Sigmoid colon (tissue), 7 donors: ENCODE data around the gene ITGAD. TPM values are rescaled to one million over a fixed set of nuclear protein-coding genes. Genes with fewer than 3 reads are reported as not detected.

ENCODE experiments used
- DNase-seq: peaks from one replicate; pipeline ENCODE4 v3.0.0-alpha.2; 2019
- H3K27ac ChIP-seq, 4 donors: fragments of 200-600 bp; sonication (generic); one replicate each; pipeline ENCODE4 v1.5.1; 2016 to 2019; ENCODE audit warnings: mild to moderate bottlenecking in 1 of 4
- H3K27me3 ChIP-seq, 3 donors: fragments of 200-600 bp; sonication (generic); one replicate each; pipeline ENCODE4 v1.5.1; 2019; ENCODE audit warnings: mild to moderate bottlenecking in 1 of 3
- H3K36me3 ChIP-seq, 4 donors: fragments of 200-600 bp; sonication (generic); one replicate each; pipeline ENCODE4 v1.5.1; 2016 to 2019
- H3K4me1 ChIP-seq, 4 donors: fragments of 200-600 bp; sonication (generic); one replicate each; pipeline ENCODE4 v1.5.1; 2017 to 2019
- H3K4me3 ChIP-seq, 4 donors: fragments of 200-600 bp; sonication (generic); one replicate each; pipeline ENCODE4 v1.5.1; 2017 to 2019; ENCODE audit warnings: mild to moderate bottlenecking in 2 of 4, moderate library complexity in 1 of 4
- H3K9me3 ChIP-seq, 4 donors: fragments of 200-600 bp in 3 of 4; sonication (generic) in 3 of 4; one replicate each; pipeline versions ENCODE4 v1.5.1 to v1.6.1; 2013 to 2019
- CTCF ChIP-seq, 4 experiments: fragments of 450-650 bp in 3 of 4; fragments of 200-600 bp in 1 of 4; IDR thresholded peaks; one replicate each; pipeline ENCODE4 v1.5.1; 2016 to 2019; ENCODE audit warnings: antibody characterized with exemption in 4 of 4, mild to moderate bottlenecking in 3 of 4, moderate library complexity in 2 of 4
- EP300 ChIP-seq, 4 donors: sonication (generic); formaldehyde crosslinking; IDR thresholded peaks; one replicate each; pipeline ENCODE4 v1.6.1; 2017; ENCODE audit warnings: antibody characterized with exemption in 4 of 4
- POLR2A ChIP-seq, 2 donors: fragments of 450-650 bp; IDR thresholded peaks; one replicate each; pipeline ENCODE4 v1.6.1; 2016; ENCODE audit warnings: antibody characterized with exemption in 2 of 2, mild to moderate bottlenecking in 2 of 2, moderate library complexity in 2 of 2
- POLR2AphosphoS5 ChIP-seq, 4 donors: sonication (generic); formaldehyde crosslinking; IDR thresholded peaks; one replicate each; pipeline ENCODE4 v1.6.1; 2017; ENCODE audit warnings: antibody characterized with exemption in 4 of 4
- WGBS, 2 donors: extraction: QIAGEN DNeasy Blood & Tissue Kit; methylation state at CpG; one replicate each; pipeline ENCODE4 v1.1.7; 2013; 5-methylcytosine and 5-hydroxymethylcytosine counted together
- intact Hi-C: fragments of 100-400 bp; cut with DNase I; formaldehyde crosslinking; loops from one replicate; pipeline ENCODE4 v1.15.1; 2023
- polyA plus RNA-seq, 3 donors: library from polyadenylated mRNA; stranded (reverse); fragments of 200-250 nt; gene quantifications; one replicate each; pipeline ENCODE4 v1.2.3, GENCODE V29; 2013
- total RNA-seq, 4 donors: library from RNA; depleted of rRNA; stranded (reverse); fragments of >200 nt; gene quantifications; one replicate each; pipeline ENCODE4 v1.1.0, GENCODE V29; 2016
- donor health status: healthy with polysubstance abuse.
- donor health status: Bipolar disorder and iron deficiency.
- donor health status: healthy.

Gene ITGAD
- total and polyA plus RNA-seq, 7 donors, result 0.22 TPM; not detected in 6

GRCh38 chr16:31459687-31460581 is 66.8 kb downstream of the ITGAD start:
- 2 to 4% methylated on average over 61 of the region's 61 CpGs for WGBS, 2 donors
- Histone ChIP-seq H3K27me3 (no peaks in the 10 kb centered on the region), H3K4me1 (peaks cover 0 to 45% (median 40%) of the 10 kb centered on the region in 4 donors), H3K36me3 (peaks cover 4 to 32% (median 17%) of the 10 kb centered on the region in 4 donors), H3K9me3 (no peaks in the 10 kb centered on the region), H3K4me3 (peak overlapping the region; percentile 68 to 92 (median 76)), H3K27ac (peak overlapping the region; percentile 97 to 100 (median 100))
- intact Hi-C loops, result loop anchor here (1.0 to 10.0 kb wide), 6 partner anchors 11 to 1365 kb away; partner anchors contain the start of genes KAT8, RUSF1, SETD1A and TBX6
- peak; percentile 100 for DNase-seq
- TF ChIP-seq POLR2A (IDR thresholded peaks at IDR 0.05) (no peak), EP300 (IDR thresholded peaks at IDR 0.05) (peak in 2 of 4 donors; percentile 32 to 44), POLR2AphosphoS5 (IDR thresholded peaks at IDR 0.05) (peak in 3 of 4 donors; percentile 17 to 86 (median 51)), CTCF (IDR thresholded peaks at IDR 0.05) (no peak)

- intact Hi-C loops, result loop anchor here (1.0 kb wide), 1 partner anchor 11 kb away; no protein-coding TSS in a partner anchor
- peak overlapping the region; percentile 97 to 100 (median 100) for H3K27ac ChIP-seq
- no peaks in the 10 kb centered on the region for H3K27me3 ChIP-seq
- no peaks in the 10 kb centered on the region for H3K9me3 ChIP-seq
- peak; percentile 63 for DNase-seq
- H3K4me3 ChIP-seq, result peak overlapping the region in 3 of 4 donors; percentile 19 to 77 (median 75)
- peaks cover 6 to 38% (median 19%) of the 10 kb centered on the region in 4 donors for H3K36me3 ChIP-seq
- WGBS, 2 donors, result 46 to 55% methylated on average over 8 of the region's 8 CpGs
- peaks cover 0 to 39% (median 33%) of the 10 kb centered on the region in 4 donors for H3K4me1 ChIP-seq
- no peak for TF ChIP-seq POLR2A (IDR thresholded peaks at IDR 0.05)
- TF ChIP-seq CTCF (IDR thresholded peaks at IDR 0.05), result peak in 3 of 4 experiments; percentile 36 to 49 (median 40)
Observed at GRCh38 chr16:31460582-31461002, 67.5 kb downstream of the ITGAD start.

GRCh38 chr16:31461201-31461920 is 68.2 kb downstream of the ITGAD start:
- H3K9me3 ChIP-seq, result no peaks in the 10 kb centered on the region
- WGBS, 2 donors, result 90 to 92% methylated on average over 10 of the region's 10 CpGs
- intact Hi-C loops, result no loop called here

GRCh38 chr16:31461921-31462804 is 69.0 kb downstream of the ITGAD start:
- H3K27me3 ChIP-seq, result no peaks in the 10 kb centered on the region
- H3K4me1 ChIP-seq, result peaks cover 0 to 25% (median 18%) of the 10 kb centered on the region in 4 donors
- H3K27ac ChIP-seq, result no peak overlapping the region
- H3K4me3 ChIP-seq, result no peak overlapping the region
- no peaks in the 10 kb centered on the region for H3K9me3 ChIP-seq
- 95 to 96% methylated on average over 35 of the region's 35 CpGs for WGBS, 2 donors
- intact Hi-C loops, result no loop called here
- TF ChIP-seq CTCF (IDR thresholded peaks at IDR 0.05) (no peak), EP300 (IDR thresholded peaks at IDR 0.05) (no peak), POLR2AphosphoS5 (IDR thresholded peaks at IDR 0.05) (no peak), POLR2A (IDR thresholded peaks at IDR 0.05) (no peak)
- peaks cover 12 to 54% (median 32%) of the 10 kb centered on the region in 4 donors for H3K36me3 ChIP-seq
- peak; percentile 64 for DNase-seq

More at GRCh38 chr16:31461201-31461920, 68.2 kb downstream of the ITGAD start:
- H3K4me3 ChIP-seq, result no peak overlapping the region
- H3K27ac ChIP-seq, result peak overlapping the region in 2 of 4 donors; percentile 4 to 100
- peak; percentile 60 for DNase-seq
- H3K4me1 ChIP-seq, result peaks cover 0 to 33% (median 26%) of the 10 kb centered on the region in 4 donors
- H3K27me3 ChIP-seq, result no peaks in the 10 kb centered on the region
- TF ChIP-seq EP300 (IDR thresholded peaks at IDR 0.05), result no peak
- peaks cover 12 to 46% (median 25%) of the 10 kb centered on the region in 4 donors for H3K36me3 ChIP-seq
